Measurements from ENCODE around the gene ATF6. TPM values are rescaled to one million over a fixed set of nuclear protein-coding genes. Genes with fewer than 3 reads are reported as not detected.

The ATF6 gene
- total and polyA plus RNA-seq, 2 of the 8 experiments (the other 6 are each of a cell fraction or from before 2014, with no cell fraction given): 4.6 to 10.0 TPM

- TF ChIP-seq MAFK (IDR thresholded peaks at IDR 0.05; ENCODE audit: low read depth, low read length): no peak
Measured at GRCh38 chr1:161978011-161978790, 212.1 kb downstream of the ATF6 start (continued).

All from H1 (cell line).